GM19455 (cell line): ENCODE data around the gene THOC2.
"Not testable (repeated sequence)": the region's sequence is repeated elsewhere in the genome, so short reads cannot be mapped to it uniquely, and the experiment has no call there.

Source experiments
- ATAC-seq: cut with Tn5 transposase; IDR thresholded peaks from one replicate; pipeline ENCODE4 v1.9.1; 2021; ENCODE audit not compliant: unreplicated experiment

THOC2 gene

DNA sequence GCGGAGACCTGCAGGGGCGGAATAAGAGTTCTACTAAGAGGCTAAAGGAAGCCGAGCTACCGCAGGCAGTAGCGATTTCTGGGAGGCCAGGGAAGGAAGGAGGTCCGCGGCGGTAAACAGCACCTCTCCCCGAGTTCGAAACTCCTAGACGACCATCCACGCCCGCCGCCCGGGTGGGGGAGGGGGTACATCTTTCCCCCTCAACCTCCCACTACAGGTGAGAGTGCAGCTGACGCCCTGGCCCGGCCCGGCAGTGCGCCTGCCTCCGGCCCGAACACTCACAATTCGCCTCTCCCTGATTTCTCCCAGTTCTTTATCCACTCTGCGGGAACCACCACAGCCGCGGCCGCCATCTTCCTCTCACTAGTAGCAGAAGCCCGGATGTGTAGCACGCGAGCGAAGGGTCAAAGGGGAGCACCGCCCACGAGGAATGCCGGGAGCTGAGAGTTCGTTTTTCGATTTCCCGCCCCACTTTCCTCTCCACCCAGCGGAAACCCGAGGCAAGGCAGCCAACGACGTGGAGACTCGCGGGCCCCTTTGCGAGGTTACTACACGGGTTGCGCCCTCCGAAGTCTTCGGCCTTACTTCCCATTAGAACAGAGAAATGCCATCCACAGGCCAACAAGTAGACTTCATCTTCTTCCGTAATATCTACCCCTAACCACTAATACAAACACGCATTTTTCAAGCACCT, at the start of gene THOC2:
TSS of gene THOC2 (minus strand) at position 383 of the 694 bp plus-strand sequence. CDS start at position 353, 30 bp downstream.
- ATAC-seq, result peak; percentile 86

- not testable (repeated sequence) for ATAC-seq
Measured at GRCh38 chrX:123781786-123782185, 48.9 kb upstream of the THOC2 start.

DNA sequence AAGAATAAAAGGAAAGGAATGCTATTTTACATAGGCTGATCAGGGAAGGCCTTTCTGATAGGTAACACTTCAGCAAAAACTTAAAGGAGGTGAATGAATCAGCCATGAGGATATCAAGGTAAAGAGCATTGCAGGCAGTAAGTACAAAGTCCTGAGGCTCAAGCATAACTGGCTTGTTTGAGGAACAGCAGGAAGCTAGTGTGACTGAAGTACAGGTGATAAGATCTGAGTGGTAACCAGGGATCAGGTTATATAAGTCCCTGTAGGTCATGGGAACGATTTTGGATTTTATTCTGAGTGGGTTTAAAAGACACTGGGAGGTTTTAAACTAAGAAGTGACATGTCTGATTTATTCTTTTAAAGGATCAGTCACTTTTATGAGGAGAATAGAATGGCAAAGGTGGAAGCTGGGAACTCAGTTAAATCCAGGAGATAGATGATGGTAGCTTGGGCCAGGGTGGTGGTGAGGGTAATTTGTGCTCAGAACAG, 47.1 kb upstream of the THOC2 start:
- no peak for ATAC-seq

- ATAC-seq, result no peak
Measured at GRCh38 chrX:123773258-123773988, 40.6 kb upstream of the THOC2 start.

- ATAC-seq, result no peak
Measured at GRCh38 chrX:123771449-123772064, 38.7 kb upstream of the THOC2 start.

DNA sequence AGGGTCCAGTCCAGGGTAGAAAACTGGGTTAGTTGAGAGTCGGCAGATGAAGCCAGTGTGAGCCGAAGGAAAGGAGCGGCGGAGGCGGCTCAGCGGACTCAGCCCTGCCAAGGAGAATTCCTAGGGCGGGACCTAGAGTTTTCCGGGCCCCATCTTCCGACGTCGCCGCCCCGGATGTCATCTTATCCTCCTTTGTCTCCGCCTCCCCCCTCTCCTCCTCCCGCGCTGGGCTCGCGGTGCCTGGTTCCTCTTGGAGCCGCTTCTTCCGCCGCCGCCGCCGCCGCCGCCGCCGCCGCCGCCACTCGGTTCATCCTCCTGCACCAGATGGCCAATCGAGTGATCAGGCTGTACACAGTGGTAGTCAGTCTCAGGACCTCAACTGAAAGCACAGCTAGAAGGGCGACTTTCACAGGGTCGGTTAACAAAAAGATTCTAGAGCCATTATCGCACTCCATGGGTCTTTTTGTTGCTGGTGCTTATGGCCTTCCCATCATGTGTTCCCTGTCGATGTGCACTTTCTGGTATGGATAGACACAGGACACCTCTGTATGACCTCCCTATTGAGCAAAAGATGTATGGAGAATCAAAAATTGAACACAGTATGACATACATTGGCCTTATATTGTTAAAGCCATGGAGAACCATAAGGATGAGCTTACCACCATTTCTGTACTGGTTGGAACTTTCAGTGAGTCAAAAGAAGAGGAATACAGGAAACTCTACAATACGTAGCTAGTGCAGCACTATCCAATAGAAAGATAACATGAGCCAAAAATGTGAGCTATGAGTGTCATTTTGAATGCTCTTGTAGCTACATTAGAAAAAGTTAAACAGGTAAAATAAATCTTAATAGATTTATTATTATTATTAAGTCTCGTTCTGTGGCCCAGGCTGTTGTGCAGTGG, 32.4 kb upstream of the THOC2 start:
- peak; percentile 95 for ATAC-seq

- ATAC-seq, result not testable (repeated sequence)
Measured at GRCh38 chrX:123759849-123760248, 27.0 kb upstream of the THOC2 start.

DNA sequence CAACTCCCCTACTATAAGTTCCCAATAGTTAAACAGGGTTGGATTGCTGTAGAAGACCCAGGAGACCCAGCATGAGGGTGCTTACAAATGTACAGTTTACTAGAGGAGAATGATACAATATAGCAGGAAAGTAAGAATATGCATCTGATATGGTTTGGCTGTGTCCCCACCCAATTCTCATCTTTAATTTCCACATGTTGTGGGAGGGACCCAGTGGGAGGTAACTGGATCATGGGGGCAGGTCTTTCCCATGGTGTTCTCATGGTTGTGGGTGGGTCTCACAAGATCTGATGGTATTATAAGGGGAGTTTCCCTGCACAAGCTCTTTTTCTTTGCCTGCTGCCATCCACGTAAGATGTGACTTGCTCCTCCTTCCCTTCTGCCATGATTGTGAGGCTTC, 24.9 kb upstream of the THOC2 start:
- ATAC-seq, result not testable (repeated sequence)

DNA sequence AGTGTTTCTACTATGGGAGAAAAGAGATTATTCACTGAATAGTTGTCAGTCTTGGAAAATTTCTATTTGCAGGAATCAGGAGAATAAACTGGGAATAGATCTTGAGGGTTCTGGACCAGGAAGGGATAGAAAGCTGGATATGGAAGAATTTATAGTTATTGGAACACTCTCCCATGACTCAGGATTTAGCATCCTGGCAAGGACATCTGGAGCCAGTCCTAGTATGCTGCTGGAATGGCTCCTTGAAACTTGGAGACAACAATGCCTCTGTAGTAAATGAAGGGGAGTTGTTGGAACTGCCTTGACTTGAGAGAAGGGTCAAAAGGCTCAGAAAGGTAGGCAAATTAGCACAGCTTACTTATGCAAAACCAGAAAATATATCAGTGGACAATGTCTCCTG, 23.5 kb upstream of the THOC2 start:
- no peak for ATAC-seq

DNA sequence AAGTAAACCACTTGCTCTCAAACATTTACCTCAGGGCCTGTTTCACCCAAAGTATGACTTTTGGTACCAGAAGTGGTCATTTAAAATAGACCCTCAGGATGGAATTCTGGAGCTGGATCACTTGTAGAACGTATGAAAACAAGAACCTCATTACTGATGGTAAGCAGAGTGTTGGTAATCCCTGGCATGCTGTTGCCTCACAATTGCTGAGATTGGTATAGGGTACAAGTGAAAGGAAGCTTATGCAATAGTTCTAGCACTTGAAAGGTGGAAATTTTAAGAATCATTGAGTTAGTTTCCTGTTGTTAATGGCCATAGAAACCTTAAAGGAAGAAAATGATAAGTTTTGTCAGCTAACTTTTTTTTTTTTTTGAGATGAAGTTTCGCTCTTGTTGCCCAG, 22.3 kb upstream of the THOC2 start:
- ATAC-seq, result no peak

- no peak for ATAC-seq
Measured at GRCh38 chrX:123753656-123754350, 21.0 kb upstream of the THOC2 start.

DNA sequence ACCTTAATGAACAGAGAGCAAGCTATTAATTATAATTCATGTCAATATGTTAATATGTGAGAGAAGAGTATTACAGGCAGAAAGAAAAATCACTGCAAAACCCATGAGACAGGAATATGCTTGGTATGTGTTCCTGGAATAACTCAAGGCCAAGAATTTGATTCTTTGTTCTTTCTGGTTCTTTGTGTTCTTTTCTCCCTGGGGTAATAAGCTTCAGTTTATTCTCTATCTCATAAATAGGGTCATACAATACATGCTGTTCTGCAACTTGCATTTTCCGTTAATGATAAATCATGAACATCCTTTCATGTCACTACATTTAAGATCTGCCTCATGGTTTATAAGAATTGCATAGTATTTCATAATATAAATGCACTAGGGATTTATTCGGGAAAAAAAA, 16.8 kb upstream of the THOC2 start:
- no peak for ATAC-seq

GRCh38 chrX:123745511-123745910, 12.7 kb upstream of the THOC2 start:
- ATAC-seq, result no peak

DNA sequence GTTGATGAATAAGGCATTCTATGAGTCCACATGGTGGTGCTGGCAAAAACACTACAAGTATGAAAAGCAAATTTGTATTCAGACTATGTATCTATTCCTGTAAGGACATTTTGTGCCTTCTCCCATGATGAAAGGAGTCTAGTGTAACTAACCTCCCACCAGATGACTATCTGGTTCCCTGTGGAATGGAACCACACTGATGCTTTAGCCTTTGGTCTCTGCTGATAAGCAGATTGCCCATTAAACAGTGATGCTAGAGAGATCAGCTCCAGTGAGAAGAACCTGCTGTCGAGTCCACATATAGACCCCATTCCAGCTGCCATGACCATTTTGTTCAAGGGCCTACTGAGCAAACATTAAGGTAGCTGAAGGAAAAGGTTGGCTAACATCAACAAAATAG, 10.5 kb upstream of the THOC2 start:
- ATAC-seq, result no peak

GRCh38 chrX:123742440-123742839, 9.6 kb upstream of the THOC2 start:
- ATAC-seq, result no peak

- no peak for ATAC-seq
Measured at GRCh38 chrX:123740536-123740935, 7.7 kb upstream of the THOC2 start.

GRCh38 chrX:123740006-123740405, 7.2 kb upstream of the THOC2 start:
- no peak for ATAC-seq

DNA sequence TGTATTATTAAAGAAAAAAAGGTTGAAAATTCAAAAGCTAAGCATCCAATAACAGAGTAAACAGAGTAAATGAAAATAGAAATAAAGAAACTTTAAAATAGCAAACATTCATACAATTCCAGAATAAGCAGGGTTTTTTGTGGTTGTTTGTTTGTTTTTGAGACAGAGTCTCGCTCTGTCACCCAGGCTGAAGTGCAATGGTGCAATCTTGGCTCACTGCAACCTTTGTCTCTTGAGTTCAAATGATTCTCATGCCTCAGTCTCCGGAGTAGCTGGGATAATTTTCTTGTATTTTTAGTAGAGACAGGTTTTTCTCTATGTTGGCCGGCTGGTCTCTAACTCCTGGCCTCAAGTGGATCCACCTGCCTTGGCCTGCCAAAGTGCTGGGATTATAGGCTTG, 6.6 kb upstream of the THOC2 start:
- ATAC-seq, result no peak

GRCh38 chrX:123738378-123738940, 5.6 kb upstream of the THOC2 start:
- no peak for ATAC-seq

DNA sequence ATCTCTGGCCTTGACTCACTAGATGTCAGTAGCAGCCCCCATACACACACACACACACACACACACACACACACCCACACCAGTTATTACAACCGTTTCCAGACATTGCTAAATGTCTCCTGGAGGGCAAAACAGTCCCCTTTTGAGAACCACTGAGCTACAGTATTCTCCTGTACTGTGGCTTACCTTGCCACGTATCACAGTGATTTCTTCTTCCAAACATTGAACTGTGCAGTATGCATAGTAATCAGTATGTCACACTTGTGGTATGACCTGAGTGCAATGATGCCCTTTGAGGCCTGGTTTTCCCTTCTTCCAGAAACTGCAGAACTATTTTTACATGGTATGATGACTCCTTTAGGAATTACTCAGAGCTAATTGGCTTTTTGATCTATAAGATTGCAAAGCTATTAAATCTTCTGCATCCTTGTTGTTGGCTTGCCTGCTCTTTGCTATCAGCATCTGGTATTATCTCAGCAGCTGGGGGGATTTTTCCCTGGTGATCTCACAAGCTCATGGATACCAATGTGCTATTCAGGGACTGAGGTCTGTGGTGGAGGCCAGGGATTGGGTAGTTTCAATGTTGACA, 3.6 kb upstream of the THOC2 start:
- ATAC-seq, result no peak
